ENCODE measurements around the gene ANKRD28. TPM values are rescaled to one million over a fixed set of nuclear protein-coding genes. Genes with fewer than 3 reads are reported as not detected.

Gene ANKRD28
- total and polyA plus RNA-seq, 2 experiments from 2014 or later = 15.2 to 61.3 TPM

GRCh38 chr3:15743587-15744009 is 54.2 kb downstream of the ANKRD28 start:
- no peak overlapping the region for H3K4me3 Mint-ChIP-seq
- no peak overlapping the region for H3K4me2 ChIP-seq
- ATAC-seq = no peak
- no peaks in the 10 kb centered on the region for H3K27me3 ChIP-seq (ENCODE audit: insufficient read depth)
- H3F3A ChIP-seq (replicated peaks; ENCODE audit: low read depth) = no peaks in the 10 kb centered on the region
- H3K79me2 ChIP-seq (replicated peaks; ENCODE audit: insufficient read depth) = peaks cover 32% of the 10 kb centered on the region
- TF ChIP-seq CTCF (conservative IDR thresholded peaks at IDR 0.05; ENCODE audit: low read depth in 2 of 2) = no peak
- TF ChIP-seq CREB1 (CRISPR knock-in tag; IDR thresholded peaks at IDR 0.05; ENCODE audit: low read depth) = no peak
- TF ChIP-seq JUNB (IDR thresholded peaks at IDR 0.05; ENCODE audit: unreplicated experiment) = no peak
- TF ChIP-seq ZNF114 (CRISPR knock-in tag; IDR thresholded peaks at IDR 0.05) = no peak
- no peak for TF ChIP-seq POLR2AphosphoS5 (IDR thresholded peaks at IDR 0.05; ENCODE audit: low read depth)
- no peak for TF ChIP-seq ZNF462 (CRISPR knock-in tag; IDR thresholded peaks at IDR 0.05)
- no peak for TF ChIP-seq STAT1 (IDR thresholded peaks at IDR 0.05; ENCODE audit: unreplicated experiment)
- no peak for TF ChIP-seq EZH2 (IDR thresholded peaks at IDR 0.05; ENCODE audit: low read depth, unreplicated experiment)
- TF ChIP-seq EZH2phosphoT487 (IDR thresholded peaks at IDR 0.05; ENCODE audit: unreplicated experiment) = no peak
- no peak for TF ChIP-seq REST (IDR thresholded peaks at IDR 0.05; ENCODE audit: unreplicated experiment)
- no peak for TF ChIP-seq NANOG (IDR thresholded peaks at IDR 0.05; ENCODE audit: borderline replicate concordance)
- no peak for TF ChIP-seq ZNF331 (CRISPR knock-in tag; IDR thresholded peaks at IDR 0.05; ENCODE audit: low read depth)
- TF ChIP-seq ETS1 (IDR thresholded peaks at IDR 0.05) = no peak
- no peaks in the 10 kb centered on the region for H4K20me1 ChIP-seq (replicated peaks; ENCODE audit: insufficient read depth)
- peaks cover 54% of the 10 kb centered on the region for H3K9me3 Mint-ChIP-seq
- H3K4me3 ChIP-seq = no peak overlapping the region
- no peaks in the 10 kb centered on the region for H3K4me1 ChIP-seq (ENCODE audit: insufficient read depth)
- peaks cover 9% of the 10 kb centered on the region; the same call in 1 of the 2 replicates for H3K36me3 ChIP-seq (ENCODE audit: insufficient read depth)
- peaks cover 8% of the 10 kb centered on the region for H3K27me3 Mint-ChIP-seq (ENCODE audit: insufficient read depth, low read depth, poor library complexity)
- H3K27ac ChIP-seq (ENCODE audit: low read depth) = no peak overlapping the region
- no peaks in the 10 kb centered on the region for H3K4me1 Mint-ChIP-seq
- peaks cover 89% of the 10 kb centered on the region for H3K36me3 Mint-ChIP-seq (ENCODE audit: low read depth)
- H3K27ac Mint-ChIP-seq = no peak overlapping the region
- DNase-seq (ENCODE audit: low spot score) = no peak
- peaks cover 7% of the 10 kb centered on the region for H3K9me2 ChIP-seq (ENCODE audit: insufficient read depth)
- no peak overlapping the region for H2AFZ ChIP-seq
